ENCODE measurements around the gene MFSD12.

DNA sequence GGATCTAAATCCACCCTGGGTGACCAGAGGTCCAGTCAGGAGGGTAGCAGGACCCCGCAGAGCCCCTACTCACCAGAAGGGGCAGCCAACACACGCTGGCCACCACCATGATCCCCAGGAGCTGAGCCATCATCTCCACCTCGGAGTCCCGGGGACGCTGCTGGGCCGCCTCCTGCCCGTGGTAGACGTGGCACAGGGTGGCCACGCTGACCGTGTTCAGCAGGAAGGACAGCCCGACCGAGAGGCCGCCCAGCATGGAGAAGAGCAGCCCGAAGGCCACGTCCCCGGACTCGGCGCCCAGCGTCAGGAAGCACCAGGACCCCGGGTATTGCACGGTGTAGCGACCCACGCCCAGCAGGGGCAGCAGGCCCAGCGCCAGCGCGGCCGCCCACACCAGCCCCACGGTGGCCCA, 42.4 kb upstream of the MFSD12 start:
- no peak for TF ChIP-seq POLR2A (IDR thresholded peaks at IDR 0.05)
- TF ChIP-seq, protein P1, sequence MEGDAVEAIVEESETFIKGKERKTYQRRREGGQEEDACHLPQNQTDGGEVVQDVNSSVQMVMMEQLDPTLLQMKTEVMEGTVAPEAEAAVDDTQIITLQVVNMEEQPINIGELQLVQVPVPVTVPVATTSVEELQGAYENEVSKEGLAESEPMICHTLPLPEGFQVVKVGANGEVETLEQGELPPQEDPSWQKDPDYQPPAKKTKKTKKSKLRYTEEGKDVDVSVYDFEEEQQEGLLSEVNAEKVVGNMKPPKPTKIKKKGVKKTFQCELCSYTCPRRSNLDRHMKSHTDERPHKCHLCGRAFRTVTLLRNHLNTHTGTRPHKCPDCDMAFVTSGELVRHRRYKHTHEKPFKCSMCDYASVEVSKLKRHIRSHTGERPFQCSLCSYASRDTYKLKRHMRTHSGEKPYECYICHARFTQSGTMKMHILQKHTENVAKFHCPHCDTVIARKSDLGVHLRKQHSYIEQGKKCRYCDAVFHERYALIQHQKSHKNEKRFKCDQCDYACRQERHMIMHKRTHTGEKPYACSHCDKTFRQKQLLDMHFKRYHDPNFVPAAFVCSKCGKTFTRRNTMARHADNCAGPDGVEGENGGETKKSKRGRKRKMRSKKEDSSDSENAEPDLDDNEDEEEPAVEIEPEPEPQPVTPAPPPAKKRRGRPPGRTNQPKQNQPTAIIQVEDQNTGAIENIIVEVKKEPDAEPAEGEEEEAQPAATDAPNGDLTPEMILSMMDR (IDR thresholded peaks at IDR 0.05 in 4 of 5, conservative IDR thresholded peaks at IDR 0.05 in 1 of 5), result no peak
